Epithelial cell of proximal tubule (primary cell): Measurements from ENCODE around the gene KNG1. TPM values are rescaled to one million over a fixed set of nuclear protein-coding genes. Genes with fewer than 3 reads are reported as not detected.
A peak's percentile ranks its signal among the peaks of the same experiment; 100 is the strongest.

Experiments used
- DNase-seq: peaks from one replicate; pipeline ENCODE4 v3.0.0-alpha.2; 2011; ENCODE audit warnings: low read depth
- H3K4me3 ChIP-seq: 2 replicates; pipeline ENCODE4 v1.5.1; 2011; ENCODE audit warnings: low read depth, mild to moderate bottlenecking, low read length
- CTCF ChIP-seq: conservative IDR thresholded peaks from 2 replicates; pipeline ENCODE4 v1.5.1; 2012; ENCODE audit warnings: low read depth, mild to moderate bottlenecking, low read length
- total RNA-seq: library from RNA; depleted of rRNA; stranded (reverse); fragments of >200 nt; gene quantifications from 2 replicates; pipeline ENCODE4 v1.2.3, GENCODE V29; 2015

The KNG1 gene
- total RNA-seq = not detected in 2 replicates

- peak; percentile 22 for DNase-seq
- H3K4me3 ChIP-seq = no peak within 1 kb of the TSS
- no peak for TF ChIP-seq CTCF
Observed at GRCh38 chr3:186717039-186717457, at the start of gene KNG1. TSS of gene KNG1 (plus strand) at chr3:186717359. CDS start at chr3:186717543, 184 bp downstream.

- H3K4me3 ChIP-seq = no peak overlapping the region
- TF ChIP-seq CTCF = no peak
- DNase-seq = no peak
Observed at GRCh38 chr3:186668426-186668825, 48.7 kb upstream of the KNG1 start.

GRCh38 chr3:186669378-186670084 lies 47.6 kb upstream of the KNG1 start:
- TF ChIP-seq CTCF = no peak
- no peak overlapping the region for H3K4me3 ChIP-seq
- DNase-seq = no peak

GRCh38 chr3:186670155-186670554 lies 47.0 kb upstream of the KNG1 start:
- no peak for DNase-seq
- H3K4me3 ChIP-seq = no peak overlapping the region
- no peak for TF ChIP-seq CTCF

- H3K4me3 ChIP-seq = no peak overlapping the region
- DNase-seq = no peak
- no peak for TF ChIP-seq CTCF
Observed at GRCh38 chr3:186671051-186671450, 46.1 kb upstream of the KNG1 start.

- no peak overlapping the region for H3K4me3 ChIP-seq
- no peak for TF ChIP-seq CTCF
- DNase-seq = no peak
Observed at GRCh38 chr3:186678604-186679003, 38.6 kb upstream of the KNG1 start.

GRCh38 chr3:186679151-186679550 lies 38.0 kb upstream of the KNG1 start:
- DNase-seq = no peak
- no peak overlapping the region for H3K4me3 ChIP-seq
- no peak for TF ChIP-seq CTCF
